Right lobe of liver (tissue), 4 donors: Measurements from ENCODE around the gene KCNC1.

Experiments used
- POLR2A ChIP-seq: fragments of 450-650 bp; IDR thresholded peaks from one replicate; pipeline ENCODE4 v1.6.1; 2017; ENCODE audit warnings: antibody characterized with exemption, mild to moderate bottlenecking
- TF ChIP-seq, protein P1 (sequence below), 4 donors: fragments of 200-600 bp in 3 of 4; fragments of 450-650 bp in 1 of 4; IDR thresholded peaks; one replicate each; pipeline versions ENCODE4 v1.5.1 to v1.8.0; 2016 to 2022; ENCODE audit warnings: antibody characterized with exemption in 4 of 4, mild to moderate bottlenecking in 2 of 4
- donor health status: DM: no; HTN: no; CAD: no.
- donor health status: DM: no; HTN: no; CAD: no.
- donor health status: DM: no; HTN: yes; CAD: no.

DNA sequence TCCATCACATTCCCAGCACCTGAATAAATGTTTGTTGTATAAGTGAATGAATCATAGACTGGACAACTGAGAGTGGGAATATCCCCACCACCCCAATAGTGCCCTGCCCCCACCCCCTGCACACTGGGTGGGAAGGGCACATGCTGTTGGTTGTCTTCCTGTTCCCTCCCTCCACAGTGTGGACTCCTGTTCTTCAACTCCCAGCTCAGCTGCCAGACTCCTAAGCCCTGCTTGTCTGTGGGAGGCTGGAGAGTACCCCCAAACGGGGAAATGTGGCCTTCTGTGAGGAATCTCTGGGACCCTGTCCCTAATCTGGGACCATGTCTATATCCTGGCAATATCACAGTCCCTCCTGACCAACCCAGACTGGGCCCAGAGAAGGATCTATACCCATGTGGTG, 20.7 kb upstream of the KCNC1 start:
- TF ChIP-seq, protein P1, sequence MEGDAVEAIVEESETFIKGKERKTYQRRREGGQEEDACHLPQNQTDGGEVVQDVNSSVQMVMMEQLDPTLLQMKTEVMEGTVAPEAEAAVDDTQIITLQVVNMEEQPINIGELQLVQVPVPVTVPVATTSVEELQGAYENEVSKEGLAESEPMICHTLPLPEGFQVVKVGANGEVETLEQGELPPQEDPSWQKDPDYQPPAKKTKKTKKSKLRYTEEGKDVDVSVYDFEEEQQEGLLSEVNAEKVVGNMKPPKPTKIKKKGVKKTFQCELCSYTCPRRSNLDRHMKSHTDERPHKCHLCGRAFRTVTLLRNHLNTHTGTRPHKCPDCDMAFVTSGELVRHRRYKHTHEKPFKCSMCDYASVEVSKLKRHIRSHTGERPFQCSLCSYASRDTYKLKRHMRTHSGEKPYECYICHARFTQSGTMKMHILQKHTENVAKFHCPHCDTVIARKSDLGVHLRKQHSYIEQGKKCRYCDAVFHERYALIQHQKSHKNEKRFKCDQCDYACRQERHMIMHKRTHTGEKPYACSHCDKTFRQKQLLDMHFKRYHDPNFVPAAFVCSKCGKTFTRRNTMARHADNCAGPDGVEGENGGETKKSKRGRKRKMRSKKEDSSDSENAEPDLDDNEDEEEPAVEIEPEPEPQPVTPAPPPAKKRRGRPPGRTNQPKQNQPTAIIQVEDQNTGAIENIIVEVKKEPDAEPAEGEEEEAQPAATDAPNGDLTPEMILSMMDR (IDR thresholded peaks at IDR 0.05) = no peak
- TF ChIP-seq POLR2A = no peak
